Measurements from ENCODE around the gene SUPT20H. TPM values are rescaled to one million over a fixed set of nuclear protein-coding genes. Genes with fewer than 3 reads are reported as not detected.

The SUPT20H gene
- total and polyA plus RNA-seq, 3 experiments from 2014 or later: 51.6 to 59.6 (median 55.5) TPM

GRCh38 chr13:37014609-37015008, 44.9 kb downstream of the SUPT20H start:
- Histone ChIP-seq H3K27me3 (ENCODE audit: insufficient read depth, low read length, poor library complexity, severe bottlenecking) (no peaks in the 10 kb centered on the region), H3K4me3 (ENCODE audit: low read length) (no peak overlapping the region), H3K9me3 (ENCODE audit: low read length) (no peaks in the 10 kb centered on the region), H3K27ac (ENCODE audit: low read depth, low read length) (no peak overlapping the region), H3K4me1 (ENCODE audit: insufficient read depth, low read length) (no peaks in the 10 kb centered on the region), H3K36me3 (ENCODE audit: insufficient read depth, low read length) (peaks cover 45% of the 10 kb centered on the region)
- Mint-ChIP-seq H3K36me3 (peaks cover 0 to 86% (median 22%) of the 10 kb centered on the region in 3 donors), H3K27ac (peak overlapping the region in 4 of 8 donors; percentile 10 to 30 (median 20)), H3K4me1 (peaks cover 0 to 3% (median 0%) of the 10 kb centered on the region in 3 donors), H3K9me3 (no peaks in the 10 kb centered on the region), H3K4me3 (no peak overlapping the region), H3K27me3 (no peaks in the 10 kb centered on the region)
- ChIA-PET CTCF (interaction anchor here (2.0 kb wide), 1 partner anchor 15 kb away, joined by 11 read pairs; the partner anchor contains the start of genes ALG5 and EXOSC8), POLR2A (no interaction called here)
- no peak for DNase-seq

GRCh38 chr13:37011788-37012187, 47.7 kb downstream of the SUPT20H start:
- POLR2A ChIA-PET: no interaction called here
- H3K4me3 ChIP-seq (ENCODE audit: low read length): no peak overlapping the region
- no peak overlapping the region for H3K27ac ChIP-seq (ENCODE audit: low read depth, low read length)
- H3K36me3 ChIP-seq (ENCODE audit: insufficient read depth, low read length): peaks cover 40% of the 10 kb centered on the region
- H3K4me1 ChIP-seq (ENCODE audit: insufficient read depth, low read length): no peaks in the 10 kb centered on the region
- DNase-seq: no peak
- peak overlapping the region in 4 of 8 donors; percentile 35 to 76 (median 50) for H3K27ac Mint-ChIP-seq
- CTCF ChIA-PET: interaction anchor here (1.8 kb wide), 1 partner anchor 13 kb away, joined by 6 read pairs; the partner anchor contains the start of gene ALG5
- no peaks in the 10 kb centered on the region for H3K9me3 ChIP-seq (ENCODE audit: low read length)
- H3K27me3 ChIP-seq (ENCODE audit: insufficient read depth, low read length, poor library complexity, severe bottlenecking): no peaks in the 10 kb centered on the region
- H3K36me3 Mint-ChIP-seq: peaks cover 0 to 90% (median 28%) of the 10 kb centered on the region in 3 donors
- H3K4me3 Mint-ChIP-seq: no peak overlapping the region
- H3K27me3 Mint-ChIP-seq: no peaks in the 10 kb centered on the region
- H3K9me3 Mint-ChIP-seq: no peaks in the 10 kb centered on the region
- peaks cover 0 to 6% (median 3%) of the 10 kb centered on the region in 3 donors for H3K4me1 Mint-ChIP-seq

DNA sequence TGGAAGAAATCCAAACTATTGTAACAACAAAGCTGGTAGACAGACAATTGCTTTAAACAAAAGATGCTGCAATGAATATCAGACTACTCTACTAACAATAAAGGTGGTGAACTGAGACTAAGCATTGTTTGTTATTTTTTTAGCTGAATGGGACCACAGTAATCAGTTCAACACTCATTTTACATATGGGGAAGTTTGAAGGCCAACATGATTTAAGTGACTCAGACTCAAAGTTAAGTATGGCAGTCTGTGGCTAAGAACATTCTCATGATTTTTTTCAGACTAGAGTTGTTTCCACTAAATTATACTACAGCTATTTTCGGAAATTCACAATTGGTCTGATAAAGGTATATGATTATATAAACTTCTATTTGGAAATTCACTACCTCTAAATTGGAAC, 48.5 kb downstream of the SUPT20H start:
- Mint-ChIP-seq H3K27ac (peak overlapping the region in 2 of 8 donors; percentile 2 to 58), H3K4me1 (peaks cover 0 to 7% (median 3%) of the 10 kb centered on the region in 3 donors), H3K27me3 (no peaks in the 10 kb centered on the region), H3K9me3 (no peaks in the 10 kb centered on the region), H3K4me3 (no peak overlapping the region), H3K36me3 (peaks cover 0 to 92% (median 29%) of the 10 kb centered on the region in 3 donors)
- ChIA-PET CTCF (interaction anchor here (1.8 kb wide), 1 partner anchor 12 kb away, joined by 6 read pairs; the partner anchor contains the start of gene ALG5), POLR2A (interaction anchor here (1.4 kb wide), 1 partner anchor 10 kb away, joined by 6 read pairs; the partner anchor contains the start of gene EXOSC8)
- no peaks in the 10 kb centered on the region for H3K4me1 ChIP-seq (ENCODE audit: insufficient read depth, low read length)
- no peaks in the 10 kb centered on the region for H3K27me3 ChIP-seq (ENCODE audit: insufficient read depth, low read length, poor library complexity, severe bottlenecking)
- H3K4me3 ChIP-seq (ENCODE audit: low read length): no peak overlapping the region
- no peaks in the 10 kb centered on the region for H3K9me3 ChIP-seq (ENCODE audit: low read length)
- no peak for DNase-seq
- H3K36me3 ChIP-seq (ENCODE audit: insufficient read depth, low read length): peaks cover 41% of the 10 kb centered on the region
- H3K27ac ChIP-seq (ENCODE audit: low read depth, low read length): no peak overlapping the region

- Histone ChIP-seq H3K27ac (ENCODE audit: low read depth, low read length) (no peak overlapping the region), H3K4me1 (ENCODE audit: insufficient read depth, low read length) (no peaks in the 10 kb centered on the region), H3K9me3 (ENCODE audit: low read length) (no peaks in the 10 kb centered on the region), H3K36me3 (ENCODE audit: insufficient read depth, low read length) (peaks cover 41% of the 10 kb centered on the region), H3K4me3 (ENCODE audit: low read length) (no peak overlapping the region), H3K27me3 (ENCODE audit: insufficient read depth, low read length, poor library complexity, severe bottlenecking) (no peaks in the 10 kb centered on the region)
- Mint-ChIP-seq H3K27me3 (no peaks in the 10 kb centered on the region), H3K27ac (peak overlapping the region in 3 of 8 donors; percentile 30 to 52 (median 44)), H3K36me3 (peaks cover 0 to 92% (median 24%) of the 10 kb centered on the region in 3 donors), H3K9me3 (no peaks in the 10 kb centered on the region), H3K4me1 (peaks cover 0 to 7% (median 0%) of the 10 kb centered on the region in 3 donors), H3K4me3 (no peak overlapping the region)
- CTCF ChIA-PET: interaction anchor here (1.8 kb wide), 1 partner anchor 11 kb away, joined by 6 read pairs; the partner anchor contains the start of gene ALG5
- POLR2A ChIA-PET: interaction anchor here (1.4 kb wide), 1 partner anchor 10 kb away, joined by 6 read pairs; the partner anchor contains the start of gene EXOSC8
- DNase-seq: no peak
These were observed 49.1 kb downstream of the SUPT20H start for GRCh38 chr13:37010424-37010823.

GRCh38 chr13:37009692-37010091, 49.8 kb downstream of the SUPT20H start:
- Mint-ChIP-seq H3K4me1 (peaks cover 0 to 7% (median 0%) of the 10 kb centered on the region in 3 donors), H3K36me3 (peaks cover 0 to 91% (median 24%) of the 10 kb centered on the region in 3 donors), H3K27ac (no peak overlapping the region), H3K27me3 (no peaks in the 10 kb centered on the region), H3K9me3 (no peaks in the 10 kb centered on the region), H3K4me3 (no peak overlapping the region)
- Histone ChIP-seq H3K27me3 (ENCODE audit: insufficient read depth, low read length, poor library complexity, severe bottlenecking) (no peaks in the 10 kb centered on the region), H3K4me1 (ENCODE audit: insufficient read depth, low read length) (no peaks in the 10 kb centered on the region), H3K9me3 (ENCODE audit: low read length) (no peaks in the 10 kb centered on the region), H3K27ac (ENCODE audit: low read depth, low read length) (no peak overlapping the region), H3K36me3 (ENCODE audit: insufficient read depth, low read length) (peaks cover 41% of the 10 kb centered on the region), H3K4me3 (ENCODE audit: low read length) (no peak overlapping the region)
- CTCF ChIA-PET: no interaction called here
- POLR2A ChIA-PET: interaction anchor here (1.4 kb wide), 1 partner anchor 9 kb away, joined by 6 read pairs; the partner anchor contains the start of gene EXOSC8
- no peak for DNase-seq

DNA sequence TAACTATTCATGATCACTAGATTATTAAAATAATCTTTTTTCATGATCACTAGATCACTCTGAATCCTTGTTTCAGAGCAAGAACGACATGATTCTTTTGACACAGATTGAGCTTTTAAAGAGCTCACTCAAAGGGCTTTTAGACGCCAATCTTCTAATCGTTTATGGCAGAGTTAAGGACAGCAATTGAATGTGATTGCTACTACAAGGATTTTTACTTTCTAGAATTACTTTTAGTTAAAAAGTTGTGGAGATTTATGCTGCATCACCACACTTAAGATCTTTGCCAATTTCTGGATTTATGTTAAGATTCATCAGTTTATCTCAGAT, 57.6 kb downstream of the SUPT20H start:
- ChIA-PET CTCF (interaction anchor here (1.3 to 1.7 kb wide), 2 partner anchors 28 to 55 kb away, joined by 3 to 4 read pairs; no protein-coding TSS in a partner anchor), POLR2A (no interaction called here)
- no peak overlapping the region for H3K4me3 ChIP-seq (ENCODE audit: low read length)
- H3K4me1 Mint-ChIP-seq: peaks cover 35 to 38% (median 36%) of the 10 kb centered on the region in 3 donors
- H3K27ac Mint-ChIP-seq: peak overlapping the region in 7 of 8 donors; percentile 30 to 100 (median 99)
- no peaks in the 10 kb centered on the region for H3K9me3 ChIP-seq (ENCODE audit: low read length)
- H3K36me3 ChIP-seq (ENCODE audit: insufficient read depth, low read length): peaks cover 19% of the 10 kb centered on the region
- no peak overlapping the region for H3K27ac ChIP-seq (ENCODE audit: low read depth, low read length)
- H3K9me3 Mint-ChIP-seq: peaks cover 0 to 7% (median 0%) of the 10 kb centered on the region in 5 donors
- peak overlapping the region; percentile 92 to 100 (median 98) for H3K4me3 Mint-ChIP-seq
- no peak for DNase-seq
- H3K27me3 ChIP-seq (ENCODE audit: insufficient read depth, low read length, poor library complexity, severe bottlenecking): no peaks in the 10 kb centered on the region
- peaks cover 22% of the 10 kb centered on the region for H3K4me1 ChIP-seq (ENCODE audit: insufficient read depth, low read length)
- H3K36me3 Mint-ChIP-seq: peaks cover 0 to 59% (median 4%) of the 10 kb centered on the region in 3 donors
- H3K27me3 Mint-ChIP-seq: peaks cover 0 to 14% of the 10 kb centered on the region in 2 donors

DNA sequence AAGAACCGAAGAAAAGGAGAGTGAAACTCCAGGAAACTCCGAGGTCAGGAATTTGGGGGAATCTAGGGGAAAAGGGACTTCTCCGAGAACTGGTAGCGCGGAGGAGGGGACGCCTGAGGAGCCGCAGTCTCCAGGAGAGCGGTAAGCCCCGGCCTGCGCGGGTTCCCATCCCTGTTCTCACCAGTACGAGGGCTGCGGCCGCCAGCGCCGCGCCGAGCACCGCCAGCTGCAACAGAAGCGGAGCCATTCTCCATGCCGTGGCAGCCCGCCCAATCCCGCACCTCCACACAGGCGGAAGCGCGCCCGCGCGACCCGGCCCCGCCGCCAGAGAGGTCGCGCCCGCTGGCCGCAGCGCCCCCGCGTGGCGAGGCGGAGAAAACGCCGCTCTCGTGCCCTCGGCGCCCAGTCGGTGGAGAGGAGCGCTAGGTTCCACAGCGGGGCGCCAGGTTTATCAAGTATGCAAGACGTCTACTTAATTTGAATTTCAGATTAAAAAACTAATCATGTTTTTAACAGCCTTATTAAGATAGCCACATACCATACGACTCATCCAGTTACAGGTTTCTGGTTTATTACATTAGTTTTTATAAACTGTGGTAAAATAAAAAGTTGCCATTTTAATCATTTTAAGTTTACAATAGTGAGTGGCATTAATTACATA, 60.3 kb downstream of the SUPT20H start, which contains the start of gene ALG5:
TSS of gene ALG5 (minus strand) at position 287 of the 661 bp plus-strand sequence. CDS start at position 247, 40 bp downstream.
- Histone ChIP-seq H3K4me1 (ENCODE audit: insufficient read depth, low read length) (peaks cover 22% of the 10 kb centered on the region), H3K9me3 (ENCODE audit: low read length) (no peaks in the 10 kb centered on the region), H3K36me3 (ENCODE audit: insufficient read depth, low read length) (peaks cover 12% of the 10 kb centered on the region), H3K27ac (ENCODE audit: low read depth, low read length) (peak within 1 kb of the TSS; percentile 95), H3K4me3 (ENCODE audit: low read length) (peak within 1 kb of the TSS; percentile 95), H3K27me3 (ENCODE audit: insufficient read depth, low read length, poor library complexity, severe bottlenecking) (no peaks in the 10 kb centered on the region)
- Mint-ChIP-seq H3K27me3 (peaks cover 0 to 14% of the 10 kb centered on the region in 2 donors), H3K9me3 (peaks cover 0 to 7% (median 0%) of the 10 kb centered on the region in 5 donors), H3K36me3 (peaks cover 0 to 52% (median 5%) of the 10 kb centered on the region in 3 donors), H3K4me1 (peaks cover 45 to 49% (median 47%) of the 10 kb centered on the region in 3 donors), H3K4me3 (peak within 1 kb of the TSS; percentile 92 to 100 (median 98)), H3K27ac (peak within 1 kb of the TSS; percentile 97 to 100 (median 100))
- POLR2A ChIA-PET: interaction anchor here (0.5 to 2.6 kb wide), 3 partner anchors 11 to 60 kb away, joined by 3 to 16 read pairs (median 6); partner anchors contain the start of gene SUPT20H
- DNase-seq: peak; percentile 91 to 97 (median 94)
- CTCF ChIA-PET: interaction anchor here (1.2 to 2.2 kb wide), 5 partner anchors 12 to 25 kb away, joined by 3 to 11 read pairs (median 4); no protein-coding TSS in a partner anchor
